D341Med (cell line): ENCODE measurements around the gene HECW1.

Experiments
- DNase-seq: peaks from one replicate; pipeline ENCODE4 v3.0.0; 2012; ENCODE audit warnings: low spot score

Gene HECW1

DNA sequence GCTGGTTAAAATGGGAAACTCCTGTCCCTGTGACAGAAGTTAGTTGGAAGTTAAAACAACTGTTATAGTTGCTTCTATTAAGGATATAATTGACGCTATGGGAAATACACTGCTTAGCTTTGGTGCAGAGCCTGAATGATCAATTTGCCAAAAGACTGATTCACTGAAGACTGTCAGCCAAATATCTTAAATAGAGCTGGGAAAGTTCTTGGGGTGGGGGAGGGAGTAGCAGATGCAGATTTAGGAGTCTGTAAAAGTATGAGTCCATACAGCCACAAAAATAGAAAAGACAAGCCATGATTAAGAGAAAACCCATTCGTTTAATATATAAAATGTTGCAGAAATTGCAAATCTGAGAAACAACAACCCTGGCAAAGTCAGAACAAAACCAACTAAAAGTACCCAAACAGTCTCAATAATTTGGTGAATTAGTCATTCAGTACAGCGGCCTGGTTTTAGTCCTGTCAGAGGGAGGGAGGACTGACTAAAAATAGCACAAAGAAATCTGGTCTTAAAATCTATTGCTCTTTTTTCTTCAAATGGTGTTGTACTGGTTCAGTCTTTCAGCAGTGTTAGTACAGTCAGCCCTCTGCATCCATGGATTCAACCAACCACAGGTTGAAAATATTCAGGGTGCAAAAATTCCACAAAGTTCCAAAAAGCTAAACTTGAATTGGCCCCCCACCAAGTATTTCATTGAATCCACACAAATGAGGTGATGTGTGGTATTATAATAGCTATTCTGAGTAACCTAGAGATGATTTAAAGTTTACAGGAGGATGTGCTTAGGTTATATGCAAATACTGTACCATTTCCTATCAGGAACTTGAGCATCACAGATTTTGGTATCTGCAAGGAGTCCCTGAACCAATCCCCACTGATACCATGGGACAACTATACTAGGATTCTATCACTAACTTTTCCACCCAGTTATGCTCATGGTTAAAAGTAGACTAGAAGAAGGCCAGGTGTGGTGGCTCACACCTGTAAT is 500.4 kb downstream of the HECW1 start:
- no peak for DNase-seq
